ENCODE data around the gene SKA3.

SKA3 gene

DNA sequence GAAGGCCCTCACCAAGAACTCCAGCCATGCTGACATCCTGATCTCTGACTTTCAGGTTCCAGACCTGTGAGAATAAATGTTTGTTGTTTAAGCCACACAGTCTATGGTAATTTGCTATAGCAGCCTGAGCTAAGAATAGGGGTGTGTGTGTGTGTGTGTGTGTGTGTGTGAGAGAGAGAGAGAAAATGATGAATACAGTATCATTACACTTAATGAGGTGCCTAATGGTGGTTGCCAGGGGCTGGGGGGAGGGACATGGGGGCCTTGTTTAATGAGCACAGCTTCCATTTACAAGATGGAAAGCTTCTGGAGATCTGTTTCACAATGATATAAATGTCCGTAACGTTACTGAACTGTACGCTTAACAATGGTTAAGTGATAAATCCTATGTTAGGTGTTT is 61.1 kb downstream of the SKA3 start:
- DNase-seq (ENCODE audit: low read depth), result no peak

- DNase-seq (ENCODE audit: low read depth), result no peak
Observed at GRCh38 chr13:21111546-21111945, 64.8 kb downstream of the SKA3 start.

DNA sequence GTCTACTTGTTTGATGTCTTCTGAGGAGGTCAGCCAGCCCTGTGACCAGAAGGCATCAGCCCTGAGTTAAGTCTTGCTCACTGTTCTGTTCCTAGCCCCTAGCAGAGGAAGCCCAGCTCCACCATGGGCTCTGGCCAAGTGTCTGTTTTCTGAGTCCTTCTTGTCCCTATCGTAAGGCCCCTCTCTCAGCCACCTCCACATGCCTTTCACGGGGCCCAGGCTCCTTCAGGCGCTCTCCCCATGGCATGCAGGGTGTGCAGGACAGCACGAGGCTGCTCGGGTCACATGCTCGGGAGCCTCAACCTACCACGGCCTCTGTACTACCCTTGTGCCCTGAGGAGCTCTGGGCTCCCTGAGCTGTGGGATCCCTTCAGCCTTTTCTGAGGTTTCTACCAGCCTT is 67.2 kb downstream of the SKA3 start:
- no peak for DNase-seq (ENCODE audit: low read depth)

DNA sequence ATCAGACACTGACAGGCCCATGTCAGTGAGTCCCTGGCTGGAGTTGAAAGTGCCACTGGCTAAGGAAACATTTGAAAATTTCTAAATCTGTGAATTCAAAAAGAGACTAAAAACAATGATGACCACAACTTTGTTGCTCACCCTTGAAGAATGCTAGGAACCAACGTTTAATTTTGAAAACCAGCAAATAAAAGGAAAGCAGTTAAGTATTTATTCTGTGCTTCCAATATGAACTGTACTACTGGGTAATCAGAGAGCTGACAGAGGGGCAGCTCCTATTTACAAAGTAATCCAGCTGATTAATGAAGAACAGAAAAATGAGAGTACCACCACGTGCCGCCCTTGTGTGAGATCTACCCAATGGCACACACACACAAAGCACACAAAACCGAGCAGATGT is 70.3 kb downstream of the SKA3 start:
- DNase-seq (ENCODE audit: low read depth), result peak; percentile 28

DNA sequence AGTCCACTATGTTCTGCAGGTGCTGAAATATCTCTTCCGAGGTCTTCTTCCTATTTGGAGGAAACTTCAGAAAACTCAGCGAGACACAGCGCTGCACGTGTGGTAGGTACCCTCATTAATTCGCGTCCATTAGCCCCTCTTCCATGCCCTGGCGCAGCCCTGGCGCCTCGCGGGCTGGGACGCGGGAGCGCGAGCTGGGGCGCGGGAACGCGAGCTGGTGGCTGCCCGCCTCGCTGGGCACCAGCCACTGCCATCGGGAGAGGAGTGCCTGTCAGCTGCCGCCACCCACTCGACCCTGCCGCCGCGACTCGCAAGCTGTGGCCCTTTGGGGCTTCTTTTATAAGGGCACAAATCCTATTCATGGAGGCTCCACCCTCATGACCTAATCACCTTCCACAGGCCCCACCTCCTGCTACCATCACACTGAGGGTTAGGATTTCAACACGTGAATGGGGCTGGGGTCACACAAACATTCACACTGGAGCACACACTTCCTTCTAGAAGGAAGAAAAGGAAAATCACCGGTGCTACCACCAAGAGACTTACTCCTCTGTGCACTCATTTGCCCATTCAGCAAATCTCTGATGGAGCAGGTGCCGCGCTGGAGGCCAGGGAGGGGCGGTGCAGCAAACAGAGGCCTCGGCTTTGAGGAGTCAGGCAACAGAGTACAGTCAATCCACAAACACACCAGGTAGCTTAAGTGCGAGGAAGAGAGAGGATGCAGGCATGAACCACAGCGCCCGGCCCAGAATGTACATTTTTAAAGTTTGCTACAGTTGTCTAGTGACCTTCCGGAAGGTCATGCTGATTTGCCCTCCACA is 71.9 kb downstream of the SKA3 start:
- no peak for DNase-seq (ENCODE audit: low read depth)
